Breast epithelium (tissue), 3 donors: ENCODE results near the gene HSPG2.

ENCODE experiments used
- CTCF ChIP-seq, 3 donors: fragments of 450-650 bp; IDR thresholded peaks; one replicate each; pipeline ENCODE4 v1.5.1; 2016 to 2017; ENCODE audit warnings: antibody characterized with exemption in 3 of 3, mild to moderate bottlenecking in 3 of 3, moderate library complexity in 3 of 3
- POLR2A ChIP-seq: fragments of 450-650 bp; IDR thresholded peaks from one replicate; pipeline ENCODE4 v1.6.1; 2016; ENCODE audit warnings: antibody characterized with exemption, mild to moderate bottlenecking, moderate library complexity

GRCh38 chr1:21930080-21930571 is 7.0 kb downstream of the HSPG2 start:
- TF ChIP-seq CTCF (IDR thresholded peaks at IDR 0.05) (no peak), POLR2A (no peak)
